ENCODE data around the gene TMEM234. TPM values are rescaled to one million over a fixed set of nuclear protein-coding genes. Genes with fewer than 3 reads are reported as not detected.

The TMEM234 gene
- total and polyA plus RNA-seq, 10 of the 15 experiments (the other 5 are each of a cell fraction or from before 2014, with no cell fraction given): 2.9 to 10.9 (median 6.4) TPM

GRCh38 chr1:32215629-32216480, 6.3 kb downstream of the TMEM234 start (continued):
- TF ChIP-seq ZBTB33 (IDR thresholded peaks at IDR 0.05): no peak
- no peak for TF ChIP-seq ZNF622 (IDR thresholded peaks at IDR 0.05)
- TF ChIP-seq ASH2L (IDR thresholded peaks at IDR 0.05; ENCODE audit: borderline replicate concordance, low read depth): no peak
- TF ChIP-seq YY1 (IDR thresholded peaks at IDR 0.05; ENCODE audit: low read depth, low read length): peak; percentile 61; the same call in 1 of the 2 replicates
- no peak for TF ChIP-seq LARP7 (IDR thresholded peaks at IDR 0.05)
- no peak for TF ChIP-seq NFYB (IDR thresholded peaks at IDR 0.05; ENCODE audit: insufficient read depth, low read depth, low read length)
- no peak for TF ChIP-seq CHD4 (IDR thresholded peaks at IDR 0.05)
- TF ChIP-seq, protein P1, sequence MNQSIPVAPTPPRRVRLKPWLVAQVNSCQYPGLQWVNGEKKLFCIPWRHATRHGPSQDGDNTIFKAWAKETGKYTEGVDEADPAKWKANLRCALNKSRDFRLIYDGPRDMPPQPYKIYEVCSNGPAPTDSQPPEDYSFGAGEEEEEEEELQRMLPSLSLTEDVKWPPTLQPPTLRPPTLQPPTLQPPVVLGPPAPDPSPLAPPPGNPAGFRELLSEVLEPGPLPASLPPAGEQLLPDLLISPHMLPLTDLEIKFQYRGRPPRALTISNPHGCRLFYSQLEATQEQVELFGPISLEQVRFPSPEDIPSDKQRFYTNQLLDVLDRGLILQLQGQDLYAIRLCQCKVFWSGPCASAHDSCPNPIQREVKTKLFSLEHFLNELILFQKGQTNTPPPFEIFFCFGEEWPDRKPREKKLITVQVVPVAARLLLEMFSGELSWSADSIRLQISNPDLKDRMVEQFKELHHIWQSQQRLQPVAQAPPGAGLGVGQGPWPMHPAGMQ (IDR thresholded peaks at IDR 0.05; ENCODE audit: borderline replicate concordance): no peak
- TF ChIP-seq, protein P2, sequence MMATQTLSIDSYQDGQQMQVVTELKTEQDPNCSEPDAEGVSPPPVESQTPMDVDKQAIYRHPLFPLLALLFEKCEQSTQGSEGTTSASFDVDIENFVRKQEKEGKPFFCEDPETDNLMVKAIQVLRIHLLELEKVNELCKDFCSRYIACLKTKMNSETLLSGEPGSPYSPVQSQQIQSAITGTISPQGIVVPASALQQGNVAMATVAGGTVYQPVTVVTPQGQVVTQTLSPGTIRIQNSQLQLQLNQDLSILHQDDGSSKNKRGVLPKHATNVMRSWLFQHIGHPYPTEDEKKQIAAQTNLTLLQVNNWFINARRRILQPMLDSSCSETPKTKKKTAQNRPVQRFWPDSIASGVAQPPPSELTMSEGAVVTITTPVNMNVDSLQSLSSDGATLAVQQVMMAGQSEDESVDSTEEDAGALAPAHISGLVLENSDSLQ (IDR thresholded peaks at IDR 0.05): no peak
- no peak for TF ChIP-seq BRCA1 (IDR thresholded peaks at IDR 0.05; ENCODE audit: low read depth, low read length)
- TF ChIP-seq CTCF (IDR thresholded peaks at IDR 0.05 in 2 of 3, conservative IDR thresholded peaks at IDR 0.05 in 1 of 3; ENCODE audit: control insufficient read depth in 2 of 3, extremely low read depth in 1 of 3, insufficient read depth in 1 of 3, low read depth in 3 of 3, low read length in 3 of 3): peak; percentile 82 to 93 (median 91)
- TF ChIP-seq SMC3 (IDR thresholded peaks at IDR 0.05; ENCODE audit: borderline replicate concordance, low read length): peak; percentile 88
- TF ChIP-seq, protein P3, sequence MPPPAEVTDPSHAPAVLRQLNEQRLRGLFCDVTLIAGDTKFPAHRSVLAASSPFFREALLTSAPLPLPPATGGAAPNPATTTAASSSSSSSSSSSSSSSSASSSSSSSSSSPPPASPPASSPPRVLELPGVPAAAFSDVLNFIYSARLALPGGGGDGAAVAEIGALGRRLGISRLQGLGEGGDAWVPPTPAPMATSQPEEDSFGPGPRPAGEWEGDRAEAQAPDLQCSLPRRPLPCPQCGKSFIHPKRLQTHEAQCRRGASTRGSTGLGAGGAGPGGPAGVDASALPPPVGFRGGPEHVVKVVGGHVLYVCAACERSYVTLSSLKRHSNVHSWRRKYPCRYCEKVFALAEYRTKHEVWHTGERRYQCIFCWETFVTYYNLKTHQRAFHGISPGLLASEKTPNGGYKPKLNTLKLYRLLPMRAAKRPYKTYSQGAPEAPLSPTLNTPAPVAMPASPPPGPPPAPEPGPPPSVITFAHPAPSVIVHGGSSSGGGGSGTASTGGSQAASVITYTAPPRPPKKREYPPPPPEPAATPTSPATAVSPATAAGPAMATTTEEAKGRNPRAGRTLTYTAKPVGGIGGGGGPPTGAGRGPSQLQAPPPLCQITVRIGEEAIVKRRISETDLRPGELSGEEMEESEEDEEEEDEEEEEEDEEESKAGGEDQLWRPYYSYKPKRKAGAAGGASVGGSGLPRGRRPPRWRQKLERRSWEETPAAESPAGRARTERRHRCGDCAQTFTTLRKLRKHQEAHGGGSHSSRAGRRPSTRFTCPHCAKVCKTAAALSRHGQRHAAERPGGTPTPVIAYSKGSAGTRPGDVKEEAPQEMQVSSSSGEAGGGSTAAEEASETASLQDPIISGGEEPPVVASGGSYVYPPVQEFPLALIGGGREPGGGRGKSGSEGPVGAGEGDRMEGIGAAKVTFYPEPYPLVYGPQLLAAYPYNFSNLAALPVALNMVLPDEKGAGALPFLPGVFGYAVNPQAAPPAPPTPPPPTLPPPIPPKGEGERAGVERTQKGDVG (CRISPR knock-in tag; IDR thresholded peaks at IDR 0.05): no peak

Data from GM12878 (cell line).